Left colon (tissue), 2 donors: ENCODE data around the gene RANBP3. TPM values are rescaled to one million over a fixed set of nuclear protein-coding genes. Genes with fewer than 3 reads are reported as not detected.
A peak's percentile ranks its signal among the peaks of the same experiment; 100 is the strongest.
"Not testable (repeated sequence)": the region's sequence is repeated elsewhere in the genome, so short reads cannot be mapped to it uniquely, and the experiment has no call there.

ENCODE experiments used
- ATAC-seq: fragments of 200-7000 bp; cut with Tn5 transposase; one replicate; pipeline ENCODE4 v1.9.1; 2020; ENCODE audit warnings: mild to moderate bottlenecking, moderate library complexity
- DNase-seq, 2 donors: peaks; one replicate each; pipeline ENCODE4 v3.0.0-alpha.2; 2020
- intact Hi-C, 2 donors: fragments of 100-400 bp; cut with DNase I in 1 of 2; cut with micrococcal nuclease in 1 of 2; formaldehyde crosslinking; loops; one replicate each; pipeline versions ENCODE4 v1.11.2 to v1.14.0; 2022; cut with DNase I, micrococcal nuclease
- total RNA-seq, 2 donors: library from RNA; stranded (reverse); fragmentation: NEBNext Ultra II Directional; extraction: Animal tissue kit (Norgen Biotek cat#: 25700); gene quantifications; one replicate each; pipeline ENCODE4 v1.2.1, GENCODE V29; 2021
- donor health status: DM: no; HTN: no; CAD: no.
- donor health status: DM: yes; HTN: yes; CAD: no.

The RANBP3 gene
- total RNA-seq, 2 donors from 2014 or later: 44.2 to 50.3 TPM

GRCh38 chr19:5897189-5897969, 80.6 kb downstream of the RANBP3 start:
- ATAC-seq (no peak), DNase-seq (no peak)
- intact Hi-C loops: loop anchor here in 1 of 2 donors (5.0 kb wide), 1 partner anchor 90 kb away; the partner anchor contains the start of gene NRTN

DNA sequence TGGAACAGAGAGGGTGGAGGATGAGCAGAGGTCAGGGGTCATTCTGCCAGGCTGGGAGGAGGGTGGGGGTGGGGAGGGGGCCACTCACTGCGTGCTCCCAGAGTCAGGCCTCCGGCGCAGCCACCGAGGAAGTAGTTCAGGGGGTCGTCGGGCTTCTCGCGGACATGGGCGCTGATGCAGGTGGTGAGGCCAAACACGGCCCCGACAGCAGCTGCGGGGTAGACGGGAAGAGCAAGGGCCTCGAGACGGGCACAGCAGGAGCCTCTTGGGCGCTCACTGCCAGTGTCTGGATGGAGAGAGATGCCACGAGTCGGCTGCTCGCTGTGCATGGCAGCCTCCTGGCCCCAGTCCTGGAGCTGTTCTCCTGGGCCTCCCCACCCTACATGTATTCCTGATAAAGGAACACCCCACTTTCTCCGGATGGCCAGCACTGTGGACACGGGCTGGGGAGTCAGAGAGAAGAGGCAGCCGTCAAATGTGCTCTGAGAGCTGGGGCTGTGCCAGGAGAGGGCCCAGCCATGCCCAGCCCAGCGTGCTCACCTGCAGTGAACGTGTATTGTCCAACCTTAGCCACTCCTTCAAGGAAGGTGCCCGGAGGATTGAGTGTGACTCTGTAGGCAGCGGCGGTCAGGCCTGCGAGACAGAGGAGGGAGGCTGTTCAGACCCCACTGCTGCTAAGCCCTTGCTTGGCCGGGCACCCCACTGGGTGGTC, 81.4 kb downstream of the RANBP3 start:
- intact Hi-C loops: loop anchor here in 1 of 2 donors (5.0 kb wide), 1 partner anchor 89 kb away; the partner anchor contains the start of gene NRTN
- ATAC-seq (no peak), DNase-seq (no peak)

GRCh38 chr19:5895890-5896289, 82.0 kb downstream of the RANBP3 start:
- DNase-seq (no peak), ATAC-seq (no peak)
- intact Hi-C loops: loop anchor here in 1 of 2 donors (5.0 kb wide), 1 partner anchor 89 kb away; the partner anchor contains the start of gene NRTN

- ATAC-seq: no peak
- DNase-seq: no peak
- intact Hi-C loops: loop anchor here in 1 of 2 donors (5.0 kb wide), 1 partner anchor 88 kb away; the partner anchor contains the start of gene NRTN
Observed at GRCh38 chr19:5895409-5895808, 82.5 kb downstream of the RANBP3 start.

- ATAC-seq (no peak), DNase-seq (no peak)
- intact Hi-C loops: loop anchor here (5.0 kb wide), 1 partner anchor 88 kb away; the partner anchor contains the start of gene NRTN (in 2 of the 2)
Observed at GRCh38 chr19:5894704-5895349, 83.1 kb downstream of the RANBP3 start.

DNA sequence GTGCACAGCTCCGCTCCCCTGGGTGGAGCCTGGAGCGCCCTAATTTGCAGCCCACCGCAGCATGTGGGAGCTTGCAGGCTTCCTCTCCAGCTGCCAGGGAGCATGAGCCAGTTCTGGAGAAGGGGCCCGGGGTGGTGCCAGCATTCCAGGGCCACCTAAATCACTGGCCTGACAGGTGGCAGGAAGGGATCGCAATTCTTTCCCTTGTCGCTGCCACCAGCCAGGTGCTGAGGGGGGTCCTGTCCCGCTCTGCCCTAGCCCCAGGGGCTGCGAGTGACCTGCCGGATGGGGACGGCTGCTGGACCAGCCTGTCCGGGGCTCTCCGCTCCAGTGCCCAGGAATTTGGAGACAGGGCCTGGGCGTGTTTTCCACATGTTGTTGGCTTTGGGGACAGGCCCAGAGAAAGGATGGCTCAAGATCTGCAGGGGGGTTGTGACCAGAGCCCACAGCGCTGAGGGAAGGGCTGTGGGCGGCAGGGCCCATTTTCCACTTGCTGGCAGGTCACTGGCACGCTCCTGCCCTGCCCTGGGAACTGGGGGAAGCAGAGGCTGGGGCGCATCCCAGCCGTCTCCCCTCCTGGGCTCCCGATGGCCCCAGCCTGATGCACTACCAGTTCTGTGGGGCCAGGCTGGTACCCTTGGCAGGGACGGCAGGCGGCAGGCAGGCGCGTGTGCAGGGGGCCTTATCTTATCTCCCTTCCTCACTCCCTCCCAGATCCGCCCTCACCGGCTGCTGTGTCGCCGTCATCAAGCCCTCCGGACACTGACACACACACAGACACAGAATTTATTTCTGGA, 83.8 kb downstream of the RANBP3 start:
- intact Hi-C loops: loop anchor here in 1 of 2 donors (5.0 kb wide), 1 partner anchor 87 kb away; the partner anchor contains the start of gene NRTN
- DNase-seq (no peak), ATAC-seq (no peak)

GRCh38 chr19:5893296-5893903, 84.5 kb downstream of the RANBP3 start:
- DNase-seq: no peak
- no peak for ATAC-seq
- intact Hi-C loops: loop anchor here in 1 of 2 donors (5.0 kb wide), 1 partner anchor 86 kb away; the partner anchor contains the start of gene NRTN

GRCh38 chr19:5892772-5893275, 85.1 kb downstream of the RANBP3 start:
- DNase-seq: no peak
- intact Hi-C loops: loop anchor here in 1 of 2 donors (5.0 kb wide), 1 partner anchor 86 kb away; the partner anchor contains the start of gene NRTN
- ATAC-seq: peak; percentile 3

- DNase-seq (peak in 1 of 2 donors; percentile 63), ATAC-seq (peak; percentile 79)
- intact Hi-C loops: loop anchor here in 1 of 2 donors (5.0 kb wide), 1 partner anchor 85 kb away; the partner anchor contains the start of gene NRTN
Observed at GRCh38 chr19:5891938-5892771, 85.8 kb downstream of the RANBP3 start.

GRCh38 chr19:5891572-5891937, 86.4 kb downstream of the RANBP3 start:
- intact Hi-C loops: loop anchor here in 1 of 2 donors (5.0 kb wide), 1 partner anchor 84 kb away; the partner anchor contains the start of gene NRTN
- ATAC-seq (peak; percentile 9), DNase-seq (no peak)

- DNase-seq (no peak), ATAC-seq (no peak)
- intact Hi-C loops: loop anchor here in 1 of 2 donors (5.0 kb wide), 1 partner anchor 83 kb away; the partner anchor contains the start of gene NRTN
Observed at GRCh38 chr19:5890099-5890498, 87.8 kb downstream of the RANBP3 start.

DNA sequence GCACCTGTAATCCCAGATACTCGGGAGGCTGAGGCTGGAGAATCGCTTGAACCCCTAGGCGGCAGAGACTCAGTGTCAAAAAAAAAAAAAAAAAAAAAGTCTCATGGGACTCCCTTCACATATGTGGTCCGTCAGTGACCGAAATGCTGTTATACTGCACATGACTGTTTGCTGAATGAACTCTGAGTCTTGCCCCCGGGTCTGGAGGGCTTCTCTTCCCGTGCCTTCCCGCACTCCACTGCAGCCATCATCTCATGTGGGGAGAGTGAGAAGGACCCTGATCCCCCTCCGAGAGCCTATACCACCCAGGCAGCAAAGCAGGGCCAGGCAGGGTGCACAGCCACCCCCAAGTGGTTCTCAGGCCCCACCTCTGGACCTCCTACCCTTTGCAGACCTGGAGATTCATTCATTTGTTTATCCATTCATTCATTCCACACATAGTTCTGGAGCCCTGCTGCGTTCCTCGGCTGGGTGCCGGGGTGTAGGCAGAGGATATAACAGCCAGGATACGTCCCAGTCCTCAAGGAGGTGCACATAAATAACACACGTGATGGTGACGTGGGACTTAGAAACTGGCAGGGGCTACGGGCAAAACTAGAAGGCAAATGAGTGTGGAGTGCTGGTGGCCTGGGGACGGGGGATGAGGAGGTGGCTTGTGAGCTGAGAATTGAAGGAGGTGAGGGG, 88.5 kb downstream of the RANBP3 start:
- DNase-seq (no peak), ATAC-seq (no peak)
- intact Hi-C loops: no loop called here

GRCh38 chr19:5884065-5884811, 93.7 kb downstream of the RANBP3 start:
- ATAC-seq, DNase-seq, intact Hi-C loops: not testable (repeated sequence)

DNA sequence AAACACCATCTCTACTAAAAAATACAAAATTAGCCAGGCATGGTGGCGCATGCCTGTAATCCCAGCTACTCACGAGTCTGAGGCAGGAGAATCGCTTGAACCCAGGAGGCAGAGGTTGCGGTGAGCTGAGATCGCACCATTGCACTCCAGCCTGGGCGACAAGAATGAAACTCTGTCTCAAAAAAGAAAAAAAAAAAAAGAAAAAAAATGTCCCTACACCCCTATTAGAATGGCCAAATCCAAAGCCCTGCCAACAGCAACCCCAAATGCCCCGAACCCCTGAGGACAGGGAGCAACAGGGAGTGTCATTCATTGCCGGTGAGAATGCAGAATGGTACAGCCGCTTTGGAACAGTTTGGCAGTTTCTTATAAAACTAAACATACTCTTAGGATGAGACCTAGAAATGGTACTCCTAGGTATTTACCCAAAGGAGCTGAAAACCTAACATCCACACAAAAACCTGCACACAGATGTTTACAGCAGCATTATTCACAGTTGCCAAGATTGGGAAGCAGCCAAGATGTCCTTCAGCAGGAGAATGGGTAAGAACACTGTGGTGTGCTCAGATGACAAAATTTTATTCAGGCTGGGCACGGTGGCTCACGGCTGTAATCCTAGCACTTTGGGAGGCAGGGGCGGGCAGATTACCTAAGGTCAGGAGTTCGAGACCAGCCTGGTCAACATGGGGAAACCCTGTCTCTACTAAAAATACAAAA, 94.6 kb downstream of the RANBP3 start:
- ATAC-seq, intact Hi-C loops, DNase-seq: not testable (repeated sequence)
